Measurements from ENCODE around the gene ACOX2.

ACOX2 gene

DNA sequence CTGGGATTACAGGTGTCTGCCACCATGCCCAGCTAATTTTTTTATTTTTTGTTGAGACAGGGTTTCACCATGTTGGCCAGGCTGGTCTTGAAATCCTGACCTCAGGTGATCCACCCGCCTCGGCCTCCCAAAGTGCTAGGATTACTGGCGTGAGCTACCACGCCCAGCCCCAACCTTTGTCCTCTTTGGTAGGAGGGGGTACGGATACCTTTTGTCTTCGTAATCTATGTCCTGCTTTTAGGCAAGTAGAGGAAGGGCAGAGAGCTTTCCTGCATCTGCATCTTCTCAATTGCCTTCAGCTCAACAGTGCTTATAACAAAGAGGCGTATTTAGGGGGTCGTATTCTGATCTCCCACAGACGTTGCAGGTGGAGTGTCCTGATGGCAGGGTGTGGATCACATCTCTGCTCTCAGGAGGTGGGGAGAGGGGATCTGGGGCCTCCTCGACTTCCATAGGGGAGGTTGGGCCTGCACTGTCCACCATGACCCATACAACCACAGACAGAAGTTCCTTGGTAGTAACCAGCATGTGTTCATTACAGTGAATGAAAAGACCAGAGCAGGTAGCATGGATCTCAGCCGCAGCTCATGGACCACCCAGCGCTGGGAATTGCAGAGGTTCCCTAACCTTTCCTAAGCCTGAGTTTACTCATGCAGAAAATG lies 66.5 kb downstream of the ACOX2 start:
- no peak for DNase-seq

DNA sequence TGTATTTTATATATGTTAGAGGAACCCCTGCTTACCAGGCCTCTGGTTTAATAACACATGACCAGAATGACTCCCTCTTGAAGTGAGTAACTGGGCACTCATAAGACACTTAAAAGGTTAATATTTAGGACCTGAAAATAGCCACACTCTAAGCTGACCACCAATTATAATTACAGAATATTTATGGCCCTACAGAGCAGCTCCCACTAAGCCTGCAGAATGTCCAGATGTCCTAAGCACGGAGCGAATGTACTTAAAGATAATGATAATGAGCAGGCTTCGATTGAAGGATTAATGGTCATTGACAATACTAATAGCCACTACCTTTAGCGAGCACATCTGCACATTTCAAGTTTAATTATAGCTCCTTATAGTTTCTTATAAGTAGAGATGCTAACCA lies 67.9 kb downstream of the ACOX2 start:
- no peak for DNase-seq

DNA sequence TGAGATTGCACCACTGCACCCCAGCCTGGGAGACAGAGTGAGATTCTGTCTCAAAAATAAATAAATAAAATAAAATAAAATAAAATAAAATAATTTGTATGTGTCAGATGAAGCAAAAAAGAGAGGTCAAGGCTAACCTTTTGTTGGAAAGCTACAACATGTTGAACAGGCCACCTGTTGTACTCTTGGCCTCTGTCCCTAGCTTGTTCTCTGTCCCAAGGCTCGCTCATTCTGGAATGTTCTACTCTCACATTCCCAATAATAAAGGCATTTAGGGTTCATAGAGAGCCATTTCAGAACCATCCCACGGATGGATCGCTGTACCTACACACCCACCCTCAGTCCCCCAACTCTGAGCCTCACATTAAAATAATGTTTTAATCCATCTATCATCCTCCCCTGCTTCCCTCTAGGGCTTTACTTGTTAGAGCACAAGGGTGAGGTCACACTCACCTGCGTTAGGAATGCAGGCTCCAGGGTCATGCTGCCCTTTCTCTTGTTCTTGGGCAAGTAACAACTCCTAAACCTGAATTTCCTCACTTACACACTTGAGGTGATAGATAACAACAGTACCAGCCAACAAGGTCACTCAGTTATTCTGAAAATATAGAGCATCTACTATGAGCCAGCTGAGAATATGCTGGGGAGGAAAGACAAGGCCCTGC lies 70.0 kb downstream of the ACOX2 start:
- DNase-seq: no peak

DNA sequence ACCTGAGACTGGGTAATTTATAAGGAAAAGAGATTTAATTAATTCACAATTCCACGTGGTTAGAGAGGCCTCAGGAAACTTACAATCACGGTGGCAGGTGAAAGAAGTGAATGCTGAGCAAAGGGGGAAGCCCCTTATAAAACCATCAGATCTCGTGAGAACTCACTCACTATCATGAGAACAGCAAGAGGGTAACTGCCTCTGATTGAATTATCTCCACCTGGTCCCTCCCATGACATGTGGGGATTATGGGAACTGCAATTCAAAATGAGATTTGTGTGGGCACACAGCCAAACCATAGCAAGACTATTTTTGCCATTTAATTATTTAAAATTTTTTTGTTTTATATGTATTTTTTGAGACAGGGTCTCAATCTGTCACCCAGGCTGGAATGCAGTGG lies 72.1 kb downstream of the ACOX2 start:
- DNase-seq: no peak

DNA sequence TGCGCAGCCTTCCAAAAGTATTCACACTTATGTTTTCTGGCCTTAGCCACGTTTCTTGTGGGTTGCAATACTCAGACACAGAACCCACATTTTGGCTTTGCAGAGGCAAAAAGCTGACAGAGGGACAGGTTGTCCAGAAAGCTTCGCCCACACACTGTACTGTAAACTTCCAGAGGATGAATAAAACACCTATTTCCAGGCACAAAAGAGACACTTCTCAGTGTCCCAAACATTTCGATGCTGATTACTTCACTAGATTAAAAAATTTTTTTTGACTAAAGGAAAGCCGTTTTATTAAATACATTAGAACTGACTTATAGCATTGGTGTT lies 73.1 kb downstream of the ACOX2 start:
- no peak for DNase-seq

DNA sequence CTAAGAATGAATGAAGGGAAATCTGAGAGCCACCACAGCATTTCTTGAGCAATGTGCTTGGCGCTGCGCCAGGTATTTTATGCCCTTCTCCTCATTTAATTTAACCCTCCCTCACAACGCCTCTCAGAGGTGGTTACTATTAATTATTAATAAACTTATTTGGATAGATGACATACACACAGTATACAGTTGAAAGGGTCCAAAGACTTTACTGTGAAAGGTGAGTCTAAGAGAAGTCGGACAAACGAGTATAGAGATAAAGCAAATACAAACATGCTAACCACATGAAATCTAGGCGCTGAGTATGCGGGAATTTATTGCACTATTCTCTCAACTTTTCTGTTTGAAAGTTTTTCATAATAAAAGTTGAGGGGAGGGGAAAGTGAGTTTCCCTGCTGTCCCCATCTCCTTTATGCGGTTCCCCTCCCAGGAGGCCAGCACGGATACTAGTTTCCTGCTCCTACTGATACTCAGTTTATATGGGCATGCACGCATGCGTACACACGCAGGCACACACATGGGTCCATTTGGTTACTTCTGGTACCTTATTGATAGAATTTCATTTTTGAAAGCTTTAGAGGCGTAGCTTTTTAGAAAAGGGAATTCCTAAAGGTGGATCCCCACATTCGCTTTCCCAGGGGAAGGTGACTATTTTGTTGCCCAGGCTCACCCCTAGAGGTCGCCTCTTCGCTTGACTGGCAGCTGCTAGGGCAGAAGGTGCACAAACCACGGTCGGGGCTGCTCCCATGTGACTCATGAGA lies 73.6 kb downstream of the ACOX2 start:
- peak; percentile 9 for DNase-seq

DNA sequence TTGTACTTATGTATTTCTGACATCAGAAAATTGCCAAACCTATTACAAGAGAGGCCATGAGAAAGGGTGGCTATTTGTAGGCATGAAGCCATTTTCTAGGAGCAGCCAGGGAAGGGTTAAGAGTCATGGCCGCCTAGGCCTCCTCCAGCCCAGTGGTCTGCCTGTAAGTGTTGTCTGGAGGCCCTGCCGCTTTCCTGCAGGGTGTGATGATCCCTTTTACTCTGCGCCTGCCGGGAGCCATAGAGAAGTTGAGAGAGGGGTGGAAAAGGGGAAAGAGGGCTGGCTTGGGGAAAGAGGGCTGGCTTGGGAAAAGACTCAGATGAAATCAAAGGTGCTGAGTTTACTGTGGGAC lies 74.2 kb downstream of the ACOX2 start:
- DNase-seq: no peak

DNA sequence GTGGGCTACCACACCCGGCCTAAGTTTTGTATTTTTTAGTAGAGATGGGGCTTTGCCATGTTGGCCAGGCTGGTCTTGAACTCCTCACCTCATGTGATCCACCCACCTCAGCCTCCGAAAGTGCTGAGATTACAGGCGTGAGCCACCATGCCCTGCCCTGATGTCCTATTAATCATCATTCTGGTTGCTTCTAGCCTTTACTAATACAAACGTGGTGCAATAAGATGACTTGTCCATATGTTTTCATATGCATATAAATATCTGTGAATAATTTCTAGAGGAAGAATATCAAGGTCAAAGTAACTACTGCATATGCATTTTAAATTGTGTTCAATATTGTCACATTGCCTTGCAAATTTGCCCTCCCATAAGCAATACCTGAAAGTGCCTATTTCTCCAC lies 77.8 kb downstream of the ACOX2 start:
- no peak for DNase-seq
